Calu3 (cell line): ENCODE results near the gene GMDS. TPM values are rescaled to one million over a fixed set of nuclear protein-coding genes. Genes with fewer than 3 reads are reported as not detected.

Source experiments
- BruUV-seq: library from RNA; stranded (reverse); fragments of 400-500 nt; replicated peaks from 2 replicates; lab custom pipeline; 2021; lab: Mats Ljungman, UMichigan
- CTCF ChIA-PET: fragments of 300-600 bp; sonication (Branson Sonifier 250); formaldehyde crosslinking; loops from one replicate; lab custom pipeline; 2022; ENCODE audit warnings: antibody characterized with exemption; lab: Charles Lee
- DNase-seq: peaks from one replicate; pipeline ENCODE4 v3.0.0; 2022
- H3K27ac Mint-ChIP-seq: one replicate; pipeline ENCODE4 v1.8.0; 2022; ENCODE audit warnings: mixed read lengths; ENCODE audit not compliant: unreplicated experiment
- H3K27me3 Mint-ChIP-seq: one replicate; pipeline ENCODE4 v1.8.0; 2022; ENCODE audit warnings: mixed read lengths; ENCODE audit not compliant: unreplicated experiment
- H3K36me3 Mint-ChIP-seq: one replicate; pipeline ENCODE4 v1.8.0; 2022; ENCODE audit warnings: mild to moderate bottlenecking, moderate library complexity, mixed read lengths; ENCODE audit not compliant: insufficient read depth, unreplicated experiment
- H3K4me1 Mint-ChIP-seq: one replicate; pipeline ENCODE4 v1.8.0; 2022; ENCODE audit warnings: mild to moderate bottlenecking, low read depth, mixed read lengths; ENCODE audit not compliant: unreplicated experiment
- H3K4me3 Mint-ChIP-seq: one replicate; pipeline ENCODE4 v1.8.0; 2022; ENCODE audit warnings: mild to moderate bottlenecking, low read depth, moderate library complexity, mixed read lengths; ENCODE audit not compliant: unreplicated experiment
- H3K9me3 Mint-ChIP-seq: one replicate; pipeline ENCODE4 v1.8.0; 2022; ENCODE audit warnings: low read depth, mixed read lengths; ENCODE audit not compliant: unreplicated experiment
- intact Hi-C: fragments of 100-400 bp; cut with micrococcal nuclease; formaldehyde crosslinking; loops from one replicate; pipeline ENCODE4 v1.10.0; 2022; ENCODE audit not compliant: unreplicated experiment
- total RNA-seq: library from RNA; stranded (reverse); gene quantifications from 2 replicates; pipeline ENCODE4 v1.2.3, GENCODE V29; 2022
- TF ChIP-seq, protein P1 (sequence below): fragments of 200-600 bp; IDR thresholded peaks from one replicate; pipeline ENCODE4 v1.8.0; 2022; ENCODE audit warnings: antibody characterized with exemption; ENCODE audit not compliant: unreplicated experiment

The GMDS gene
- total RNA-seq, 1 experiment from 2014 or later, result 58.2 TPM

DNA sequence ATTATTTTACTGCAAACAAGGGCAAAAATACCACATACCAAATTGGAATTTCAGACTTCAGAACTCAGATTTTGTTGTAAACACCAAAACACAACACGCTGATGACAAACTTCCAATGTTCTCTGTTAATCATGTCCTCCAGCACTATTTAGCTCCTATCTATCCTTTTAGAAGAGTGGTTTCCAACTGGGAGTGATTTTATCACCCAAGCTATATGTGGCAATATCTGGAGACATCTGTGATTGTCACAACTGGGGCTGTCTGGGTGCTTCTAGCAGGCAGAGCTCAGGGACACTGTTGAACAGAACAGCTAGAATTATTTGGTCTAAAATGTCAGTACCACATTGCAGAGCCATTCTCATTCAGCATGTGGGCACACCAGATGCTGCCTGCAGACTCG is 391.1 kb downstream of the GMDS start:
- Mint-ChIP-seq H3K4me3 (no peak overlapping the region), H3K9me3 (no peaks in the 10 kb centered on the region), H3K4me1 (no peaks in the 10 kb centered on the region), H3K36me3 (no peaks in the 10 kb centered on the region), H3K27me3 (no peaks in the 10 kb centered on the region), H3K27ac (no peak overlapping the region)
- no TSS peak for BruUV-seq
- intact Hi-C loops, result no loop called here
- CTCF ChIA-PET, result no interaction called here
- DNase-seq, result no peak
- TF ChIP-seq, protein P1, sequence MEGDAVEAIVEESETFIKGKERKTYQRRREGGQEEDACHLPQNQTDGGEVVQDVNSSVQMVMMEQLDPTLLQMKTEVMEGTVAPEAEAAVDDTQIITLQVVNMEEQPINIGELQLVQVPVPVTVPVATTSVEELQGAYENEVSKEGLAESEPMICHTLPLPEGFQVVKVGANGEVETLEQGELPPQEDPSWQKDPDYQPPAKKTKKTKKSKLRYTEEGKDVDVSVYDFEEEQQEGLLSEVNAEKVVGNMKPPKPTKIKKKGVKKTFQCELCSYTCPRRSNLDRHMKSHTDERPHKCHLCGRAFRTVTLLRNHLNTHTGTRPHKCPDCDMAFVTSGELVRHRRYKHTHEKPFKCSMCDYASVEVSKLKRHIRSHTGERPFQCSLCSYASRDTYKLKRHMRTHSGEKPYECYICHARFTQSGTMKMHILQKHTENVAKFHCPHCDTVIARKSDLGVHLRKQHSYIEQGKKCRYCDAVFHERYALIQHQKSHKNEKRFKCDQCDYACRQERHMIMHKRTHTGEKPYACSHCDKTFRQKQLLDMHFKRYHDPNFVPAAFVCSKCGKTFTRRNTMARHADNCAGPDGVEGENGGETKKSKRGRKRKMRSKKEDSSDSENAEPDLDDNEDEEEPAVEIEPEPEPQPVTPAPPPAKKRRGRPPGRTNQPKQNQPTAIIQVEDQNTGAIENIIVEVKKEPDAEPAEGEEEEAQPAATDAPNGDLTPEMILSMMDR, result no peak

DNA sequence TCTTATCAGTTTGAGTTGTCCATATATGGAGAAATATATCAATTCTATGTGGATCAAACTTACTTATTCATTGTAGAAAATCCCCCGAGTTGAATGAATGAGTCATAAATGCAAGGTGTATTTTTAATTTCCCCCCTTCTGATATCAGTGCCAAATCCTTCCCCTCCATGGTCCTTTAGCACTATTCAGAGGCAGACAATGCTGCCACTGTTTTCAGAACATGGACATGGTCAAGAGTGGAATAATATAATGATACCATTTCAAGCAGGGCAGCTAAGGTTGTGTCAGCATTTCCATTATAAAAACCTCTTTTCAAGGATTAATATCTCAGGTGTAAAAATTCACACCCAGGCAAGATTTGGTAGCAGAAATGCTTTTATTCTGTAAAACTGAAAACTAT is 391.6 kb downstream of the GMDS start:
- CTCF ChIA-PET, result interaction anchor here (0.5 kb wide), 1 partner anchor 356 kb away, joined by 4 read pairs; no protein-coding TSS in a partner anchor
- intact Hi-C loops, result no loop called here
- Mint-ChIP-seq H3K27me3 (no peaks in the 10 kb centered on the region), H3K4me3 (no peak overlapping the region), H3K36me3 (no peaks in the 10 kb centered on the region), H3K27ac (no peak overlapping the region), H3K9me3 (no peaks in the 10 kb centered on the region), H3K4me1 (no peaks in the 10 kb centered on the region)
- DNase-seq, result no peak
- TF ChIP-seq, protein P1, result no peak
- BruUV-seq, result no TSS peak

DNA sequence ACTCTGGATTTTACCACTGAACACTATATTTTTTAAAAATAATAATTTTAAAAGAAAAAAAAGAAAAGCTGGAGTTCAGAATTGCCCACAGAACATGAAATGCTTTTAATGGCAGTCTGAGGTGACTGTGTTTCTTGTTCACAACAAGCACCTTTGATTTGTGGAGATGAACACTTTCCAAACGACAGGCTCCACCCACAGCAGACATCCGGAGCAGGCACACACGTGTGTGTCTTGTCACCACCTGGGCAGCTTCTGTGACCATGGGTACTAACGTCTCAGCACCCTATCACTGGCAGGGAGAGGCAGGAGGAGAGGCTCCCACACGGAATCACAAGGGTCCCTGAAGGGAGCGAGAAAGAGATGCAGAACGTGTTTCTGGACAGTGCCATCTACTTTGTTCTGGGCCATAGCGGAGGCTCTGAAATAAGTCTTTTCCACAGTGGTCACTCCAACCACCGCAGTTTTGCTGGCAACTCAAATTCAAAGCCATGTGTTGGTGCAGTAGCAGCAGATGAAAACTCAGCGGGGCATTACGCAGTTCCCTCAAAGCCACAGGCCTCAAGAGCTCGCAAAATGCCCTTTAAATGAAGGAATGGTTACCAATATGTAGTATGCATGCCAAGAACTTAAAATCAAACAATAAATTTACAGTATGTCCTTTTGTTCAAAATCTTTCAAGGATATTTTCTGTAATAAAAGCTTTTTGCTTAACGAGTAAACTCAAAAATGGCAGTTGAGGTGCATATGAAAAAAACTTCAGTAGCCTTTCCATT is 393.5 kb downstream of the GMDS start:
- no peaks in the 10 kb centered on the region for H3K36me3 Mint-ChIP-seq
- TF ChIP-seq, protein P1, result no peak
- no peaks in the 10 kb centered on the region for H3K9me3 Mint-ChIP-seq
- intact Hi-C loops, result no loop called here
- CTCF ChIA-PET, result no interaction called here
- no TSS peak for BruUV-seq
- H3K27ac Mint-ChIP-seq, result no peak overlapping the region
- H3K4me3 Mint-ChIP-seq, result no peak overlapping the region
- no peaks in the 10 kb centered on the region for H3K4me1 Mint-ChIP-seq
- no peak for DNase-seq
- H3K27me3 Mint-ChIP-seq, result no peaks in the 10 kb centered on the region

DNA sequence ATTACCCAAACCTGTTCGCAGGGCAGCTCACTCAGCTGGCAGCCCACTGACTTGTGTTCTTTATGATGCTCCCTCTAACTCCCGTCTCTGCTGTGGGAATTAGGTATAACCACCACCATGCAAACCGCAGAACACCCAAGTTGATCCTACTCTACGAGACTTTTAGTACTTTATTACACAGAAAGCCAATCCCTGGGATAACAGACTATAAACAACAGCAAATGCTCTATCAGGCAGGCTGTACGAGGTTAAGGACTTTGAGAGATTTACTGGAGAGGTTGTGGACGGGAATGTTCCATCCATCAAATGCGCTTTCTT is 394.6 kb downstream of the GMDS start:
- no TSS peak for BruUV-seq
- Mint-ChIP-seq H3K9me3 (no peaks in the 10 kb centered on the region), H3K27me3 (no peaks in the 10 kb centered on the region), H3K4me3 (no peak overlapping the region), H3K4me1 (no peaks in the 10 kb centered on the region), H3K27ac (no peak overlapping the region), H3K36me3 (no peaks in the 10 kb centered on the region)
- DNase-seq, result no peak
- CTCF ChIA-PET, result no interaction called here
- intact Hi-C loops, result no loop called here
- TF ChIP-seq, protein P1, result no peak
